Measurements from ENCODE around the gene USP28.

DNA sequence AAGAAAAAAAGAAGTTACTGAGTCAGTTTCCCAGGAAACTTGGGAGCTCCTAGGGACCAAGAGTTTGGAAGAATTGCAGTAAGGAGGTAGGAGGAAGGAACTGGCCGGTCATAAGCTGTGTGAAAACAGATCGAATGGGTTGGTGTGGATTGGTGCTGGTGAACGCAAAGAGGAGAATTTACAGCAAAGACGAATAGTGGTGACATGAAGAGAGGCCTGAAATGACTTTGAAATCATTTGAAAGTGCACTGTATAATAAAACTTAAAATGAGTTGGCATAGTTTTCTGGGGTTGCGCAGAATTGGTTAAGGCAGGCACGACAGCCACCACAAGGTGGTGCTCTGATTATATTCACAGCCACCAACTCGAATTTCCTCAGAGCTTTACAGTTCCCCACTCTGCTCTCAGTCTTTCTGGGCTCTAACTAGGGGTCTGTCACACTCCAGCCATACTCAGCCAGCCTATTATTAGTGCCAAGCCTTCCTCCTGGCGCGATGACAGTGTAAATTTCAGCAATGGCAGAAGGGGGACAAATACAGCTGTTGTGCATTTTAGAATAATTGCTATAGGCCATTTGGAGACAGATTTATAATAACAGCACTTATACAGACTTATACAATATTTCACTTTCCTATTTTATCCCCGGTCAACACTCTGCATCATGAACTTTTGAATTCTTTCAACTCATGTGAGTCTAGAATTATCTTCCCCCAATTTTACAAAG, 20.9 kb upstream of the USP28 start:
- TF ChIP-seq, protein P1, sequence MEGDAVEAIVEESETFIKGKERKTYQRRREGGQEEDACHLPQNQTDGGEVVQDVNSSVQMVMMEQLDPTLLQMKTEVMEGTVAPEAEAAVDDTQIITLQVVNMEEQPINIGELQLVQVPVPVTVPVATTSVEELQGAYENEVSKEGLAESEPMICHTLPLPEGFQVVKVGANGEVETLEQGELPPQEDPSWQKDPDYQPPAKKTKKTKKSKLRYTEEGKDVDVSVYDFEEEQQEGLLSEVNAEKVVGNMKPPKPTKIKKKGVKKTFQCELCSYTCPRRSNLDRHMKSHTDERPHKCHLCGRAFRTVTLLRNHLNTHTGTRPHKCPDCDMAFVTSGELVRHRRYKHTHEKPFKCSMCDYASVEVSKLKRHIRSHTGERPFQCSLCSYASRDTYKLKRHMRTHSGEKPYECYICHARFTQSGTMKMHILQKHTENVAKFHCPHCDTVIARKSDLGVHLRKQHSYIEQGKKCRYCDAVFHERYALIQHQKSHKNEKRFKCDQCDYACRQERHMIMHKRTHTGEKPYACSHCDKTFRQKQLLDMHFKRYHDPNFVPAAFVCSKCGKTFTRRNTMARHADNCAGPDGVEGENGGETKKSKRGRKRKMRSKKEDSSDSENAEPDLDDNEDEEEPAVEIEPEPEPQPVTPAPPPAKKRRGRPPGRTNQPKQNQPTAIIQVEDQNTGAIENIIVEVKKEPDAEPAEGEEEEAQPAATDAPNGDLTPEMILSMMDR (IDR thresholded peaks at IDR 0.05), result peak; percentile 55 to 81 (median 71)
- TF ChIP-seq POLR2A (IDR thresholded peaks at IDR 0.05), result no peak
